Central memory CD8-positive, alpha-beta T cell (primary cell): ENCODE measurements around the gene CCDC116.
"Not testable (repeated sequence)": the region's sequence is repeated elsewhere in the genome, so short reads cannot be mapped to it uniquely, and the experiment has no call there.

Experiments used
- ATAC-seq: fragments of 150-1000 bp; cut with Tn5 transposase; replicated peaks from 2 replicates; pipeline ENCODE4 v1.10.0; 2022; ENCODE audit warnings: mild to moderate bottlenecking, moderate FRiP score, moderate number of reproducible peaks; ENCODE audit not compliant: poor library complexity, severe bottlenecking; ENCODE audit errors: extremely low read depth
- DNase-seq, 2 donors: peaks; one replicate each; pipeline ENCODE4 v3.0.0; 2021; ENCODE audit warnings: low spot score in 2 of 2
- H3K27ac Mint-ChIP-seq: one replicate; pipeline ENCODE4 v1.8.0; 2022; ENCODE audit warnings: low read depth, mild to moderate bottlenecking, moderate library complexity, mixed read lengths
- H3K27me3 Mint-ChIP-seq: one replicate; pipeline ENCODE4 v1.8.0; 2022; ENCODE audit warnings: mixed read lengths
- H3K36me3 Mint-ChIP-seq: one replicate; pipeline ENCODE4 v1.8.0; 2022; ENCODE audit warnings: mild to moderate bottlenecking, moderate library complexity, mixed read lengths; ENCODE audit not compliant: insufficient read depth
- H3K4me1 Mint-ChIP-seq: one replicate; pipeline ENCODE4 v1.8.0; 2022; ENCODE audit warnings: mixed read lengths
- H3K4me3 Mint-ChIP-seq: one replicate; pipeline ENCODE4 v1.8.0; 2022; ENCODE audit warnings: mild to moderate bottlenecking, moderate library complexity, mixed read lengths
- H3K9me3 Mint-ChIP-seq: one replicate; pipeline ENCODE4 v1.8.0; 2022; ENCODE audit warnings: mixed read lengths

Gene CCDC116

GRCh38 chr22:21628386-21629254 is 3.9 kb upstream of the CCDC116 start:
- no peak for DNase-seq

GRCh38 chr22:21629255-21630149 is 3.1 kb upstream of the CCDC116 start, which contains the start of gene YDJC:
TSS of gene YDJC (minus strand) at chr22:21630022. CDS start at chr22:21630014, 8 bp downstream.
- Mint-ChIP-seq H3K36me3 (peaks cover 19% of the 10 kb centered on the region), H3K27ac (peak within 1 kb of the TSS; percentile 81), H3K9me3 (no peaks in the 10 kb centered on the region), H3K27me3 (no peaks in the 10 kb centered on the region), H3K4me1 (peaks cover 39% of the 10 kb centered on the region), H3K4me3 (peak within 1 kb of the TSS; percentile 88)
- DNase-seq (peak; percentile 89 to 92), ATAC-seq (peak; percentile 92)

More at GRCh38 chr22:21628386-21629254, 3.9 kb upstream of the CCDC116 start:
- H3K27ac Mint-ChIP-seq: peak overlapping the region; percentile 81
- H3K4me1 Mint-ChIP-seq: peaks cover 39% of the 10 kb centered on the region
- H3K36me3 Mint-ChIP-seq: peaks cover 27% of the 10 kb centered on the region
- no peak for ATAC-seq
- H3K9me3 Mint-ChIP-seq: no peaks in the 10 kb centered on the region
- H3K27me3 Mint-ChIP-seq: no peaks in the 10 kb centered on the region
- H3K4me3 Mint-ChIP-seq: peak overlapping the region; percentile 88

DNA sequence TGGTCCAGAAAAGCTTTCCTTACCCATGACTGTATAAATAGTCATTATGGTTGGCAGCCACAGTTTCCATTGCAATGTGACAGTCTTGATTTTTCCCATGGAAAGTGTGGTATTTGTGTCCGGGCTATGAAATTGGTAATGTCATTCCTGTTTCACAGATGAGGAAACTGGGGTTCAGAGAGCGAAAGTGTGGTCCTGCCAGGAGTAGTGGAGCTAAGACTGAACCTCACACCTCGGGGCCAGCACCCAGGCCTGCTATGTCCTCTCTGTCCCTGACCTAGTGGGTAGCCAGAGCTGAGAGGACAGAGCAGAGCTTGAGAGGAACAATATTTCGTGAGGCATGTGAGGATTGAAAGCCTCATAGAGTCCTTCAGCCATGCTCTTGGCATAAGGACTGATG is 1.5 kb upstream of the CCDC116 start:
- Mint-ChIP-seq H3K9me3 (no peaks in the 10 kb centered on the region), H3K4me3 (no peak overlapping the region), H3K4me1 (peaks cover 28% of the 10 kb centered on the region), H3K36me3 (peaks cover 16% of the 10 kb centered on the region), H3K27ac (no peak overlapping the region), H3K27me3 (no peaks in the 10 kb centered on the region)
- ATAC-seq (no peak), DNase-seq (no peak)

GRCh38 chr22:21632931-21633330 is 371 bp downstream of the CCDC116 start:
- no peak overlapping the region for H3K4me3 Mint-ChIP-seq
- DNase-seq: no peak
- H3K4me1 Mint-ChIP-seq: peaks cover 15% of the 10 kb centered on the region
- no peaks in the 10 kb centered on the region for H3K27me3 Mint-ChIP-seq
- peaks cover 10% of the 10 kb centered on the region for H3K36me3 Mint-ChIP-seq
- ATAC-seq: no peak
- H3K27ac Mint-ChIP-seq: no peak overlapping the region
- H3K9me3 Mint-ChIP-seq: no peaks in the 10 kb centered on the region

DNA sequence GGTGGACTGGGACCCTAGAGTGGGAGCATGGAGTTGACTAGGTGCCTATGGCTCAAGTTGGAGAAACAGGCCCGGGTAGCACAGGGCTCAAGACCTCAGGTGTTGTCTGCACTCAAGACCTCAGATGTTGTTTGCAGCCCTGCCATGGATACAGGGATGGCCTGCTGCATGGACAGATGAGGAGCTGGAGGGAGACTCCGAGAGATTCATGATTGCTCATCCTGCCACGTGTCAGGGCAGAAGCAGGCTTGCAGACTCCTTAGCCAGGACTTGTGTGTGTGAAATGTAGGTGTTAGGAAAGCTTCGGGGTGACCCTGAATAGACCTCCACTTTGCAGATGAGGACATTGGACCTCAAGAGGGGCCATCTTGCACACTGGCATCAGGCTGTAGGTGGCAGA is 921 bp downstream of the CCDC116 start:
- no peak overlapping the region for H3K27ac Mint-ChIP-seq
- H3K27me3 Mint-ChIP-seq: no peaks in the 10 kb centered on the region
- H3K9me3 Mint-ChIP-seq: no peaks in the 10 kb centered on the region
- no peak overlapping the region for H3K4me3 Mint-ChIP-seq
- H3K4me1 Mint-ChIP-seq: peaks cover 10% of the 10 kb centered on the region
- peaks cover 8% of the 10 kb centered on the region for H3K36me3 Mint-ChIP-seq
- DNase-seq (no peak), ATAC-seq (no peak)

DNA sequence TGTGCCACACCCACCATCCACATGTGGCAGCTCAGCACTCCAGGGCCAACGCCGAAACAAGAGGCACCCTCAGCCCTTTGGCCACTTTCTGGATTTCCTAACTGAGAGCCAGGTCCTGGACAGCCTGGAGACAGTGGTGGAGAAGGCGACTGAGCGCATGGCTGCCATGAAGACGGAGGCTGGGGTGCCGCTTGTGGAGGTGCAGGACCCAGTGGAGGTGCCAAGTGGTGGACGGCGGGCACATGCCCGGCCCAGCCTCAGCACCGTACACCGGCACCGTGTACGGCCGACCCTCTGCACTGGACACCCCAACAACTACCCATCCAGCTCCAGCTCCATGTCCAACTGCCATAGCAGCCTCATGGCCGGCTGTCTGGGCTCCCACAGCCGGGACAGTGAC is 1.5 kb downstream of the CCDC116 start:
- Mint-ChIP-seq H3K27ac (no peak overlapping the region), H3K27me3 (no peaks in the 10 kb centered on the region), H3K9me3 (no peaks in the 10 kb centered on the region), H3K36me3 (peaks cover 7% of the 10 kb centered on the region), H3K4me1 (peaks cover 8% of the 10 kb centered on the region), H3K4me3 (no peak overlapping the region)
- DNase-seq (no peak), ATAC-seq (no peak)

DNA sequence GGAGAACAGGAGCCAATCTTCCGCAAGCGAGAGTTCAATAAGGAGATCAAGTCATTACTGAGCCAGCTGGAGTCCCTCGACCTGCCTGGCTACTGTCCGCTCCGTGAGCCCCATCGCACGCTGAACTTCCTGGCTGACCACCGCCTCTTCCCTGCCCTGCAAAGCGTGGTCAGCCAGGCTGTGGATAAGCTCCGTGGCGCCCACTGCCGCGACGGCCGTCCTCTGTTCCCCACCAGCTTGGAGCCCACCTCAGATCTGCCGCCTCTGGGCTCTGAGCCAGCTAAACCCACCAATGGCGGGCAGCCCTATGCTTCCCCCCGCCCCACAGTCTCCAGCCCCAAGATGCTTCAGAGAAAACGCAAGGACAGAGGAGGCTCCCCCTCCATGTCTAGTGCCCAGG is 2.3 kb downstream of the CCDC116 start:
- Mint-ChIP-seq H3K27ac (no peak overlapping the region), H3K4me3 (no peak overlapping the region)

DNA sequence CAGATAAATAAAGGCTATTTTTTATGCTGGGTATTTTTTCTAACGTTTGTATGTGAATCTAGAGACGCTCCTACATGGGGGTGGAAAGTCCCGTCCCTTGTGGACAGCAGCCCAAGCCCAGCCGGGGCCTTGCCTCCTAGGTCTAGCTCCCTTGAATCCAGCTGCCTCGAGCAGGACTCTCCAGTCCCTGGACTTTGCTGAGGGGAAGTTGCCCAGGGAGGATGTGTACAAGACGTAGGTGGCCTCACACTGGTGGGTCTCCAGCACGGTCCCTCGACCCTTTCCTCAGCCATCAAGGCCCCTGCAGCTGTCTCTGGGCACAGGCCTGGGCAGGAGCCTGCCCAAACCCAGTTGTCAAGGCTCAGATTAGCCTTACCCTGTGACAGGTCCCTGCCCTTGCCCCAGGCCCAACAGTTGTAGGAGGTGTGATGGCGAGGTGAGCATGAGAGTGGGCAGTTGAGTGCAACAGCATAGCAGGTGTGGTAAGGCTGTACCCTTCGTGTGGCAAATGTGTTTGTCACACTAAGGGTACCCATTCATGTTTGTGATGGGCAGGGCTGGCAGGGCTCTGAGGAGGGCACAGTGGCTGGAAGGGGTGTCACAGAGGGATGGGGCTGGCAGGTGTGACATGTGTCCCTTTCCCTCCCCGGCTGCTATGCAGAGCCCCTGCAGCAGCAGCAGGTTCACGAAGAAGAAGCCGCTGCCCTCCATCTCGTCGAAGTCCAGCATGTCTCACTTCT is 3.4 kb downstream of the CCDC116 start:
- Mint-ChIP-seq H3K27me3 (no peaks in the 10 kb centered on the region), H3K9me3 (no peaks in the 10 kb centered on the region), H3K4me3 (no peak overlapping the region), H3K36me3 (peaks cover 3% of the 10 kb centered on the region), H3K4me1 (peaks cover 4% of the 10 kb centered on the region), H3K27ac (no peak overlapping the region)
- DNase-seq (no peak), ATAC-seq (no peak)

More for the DNA sequence above, 2.3 kb downstream of the CCDC116 start:
- ATAC-seq (no peak), DNase-seq (no peak)
- H3K9me3 Mint-ChIP-seq: no peaks in the 10 kb centered on the region
- H3K27me3 Mint-ChIP-seq: no peaks in the 10 kb centered on the region
- peaks cover 4% of the 10 kb centered on the region for H3K4me1 Mint-ChIP-seq
- H3K36me3 Mint-ChIP-seq: peaks cover 5% of the 10 kb centered on the region

DNA sequence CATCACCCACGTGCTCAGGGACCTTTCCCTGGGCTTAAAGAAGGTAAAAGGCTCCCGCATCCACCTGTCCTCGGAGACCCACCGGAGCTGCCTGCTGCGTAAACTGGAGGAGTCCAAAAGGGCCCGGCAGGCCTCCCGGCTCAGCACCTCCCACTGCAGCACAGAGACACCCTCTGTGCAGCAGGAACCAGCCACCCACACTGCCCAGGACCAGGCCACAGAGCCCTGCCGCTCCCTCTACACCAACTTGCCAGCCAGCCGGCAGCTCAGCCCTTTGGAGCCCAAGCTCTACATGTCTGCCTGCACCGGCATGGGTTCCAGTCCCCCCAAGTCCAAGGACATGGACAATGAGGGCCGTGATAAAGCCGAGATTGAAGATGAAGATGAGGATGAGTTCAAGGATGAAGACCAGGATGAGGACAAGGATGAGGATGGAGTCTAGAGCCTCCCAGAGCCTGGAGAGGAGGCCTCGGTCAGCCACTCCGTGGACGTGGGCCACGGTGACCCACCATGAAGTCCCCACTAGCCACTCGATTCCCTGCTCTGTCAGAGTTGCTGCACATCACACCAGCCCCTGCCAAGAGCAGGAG is 4.2 kb downstream of the CCDC116 start:
- DNase-seq (no peak), ATAC-seq (no peak)
- Mint-ChIP-seq H3K27ac (no peak overlapping the region), H3K9me3 (no peaks in the 10 kb centered on the region), H3K27me3 (no peaks in the 10 kb centered on the region), H3K4me3 (no peak overlapping the region), H3K4me1 (peaks cover 2% of the 10 kb centered on the region), H3K36me3 (no peaks in the 10 kb centered on the region)

DNA sequence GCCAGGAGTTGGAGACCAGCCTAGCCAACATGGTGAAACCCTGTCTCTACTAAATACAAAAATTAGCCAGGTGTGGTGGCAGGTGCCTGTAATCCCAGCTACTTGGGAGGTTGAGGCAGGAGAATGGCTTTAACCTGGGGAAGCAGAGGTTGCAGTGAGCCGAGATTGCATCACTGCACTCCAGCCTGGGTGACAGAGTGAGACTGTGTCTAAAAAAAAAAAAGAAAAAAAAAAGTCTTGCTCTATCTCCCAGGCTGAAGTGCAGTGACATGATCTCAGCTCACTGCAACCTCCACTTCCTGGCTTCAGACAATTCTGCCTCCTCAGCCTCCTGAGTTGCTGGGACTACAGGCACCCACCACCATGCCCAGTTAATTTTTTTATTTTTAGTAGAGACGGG is 4.9 kb downstream of the CCDC116 start:
- not testable (repeated sequence) for H3K27ac Mint-ChIP-seq, H3K4me1 Mint-ChIP-seq, H3K4me3 Mint-ChIP-seq, H3K9me3 Mint-ChIP-seq, ATAC-seq, H3K36me3 Mint-ChIP-seq, DNase-seq, H3K27me3 Mint-ChIP-seq

DNA sequence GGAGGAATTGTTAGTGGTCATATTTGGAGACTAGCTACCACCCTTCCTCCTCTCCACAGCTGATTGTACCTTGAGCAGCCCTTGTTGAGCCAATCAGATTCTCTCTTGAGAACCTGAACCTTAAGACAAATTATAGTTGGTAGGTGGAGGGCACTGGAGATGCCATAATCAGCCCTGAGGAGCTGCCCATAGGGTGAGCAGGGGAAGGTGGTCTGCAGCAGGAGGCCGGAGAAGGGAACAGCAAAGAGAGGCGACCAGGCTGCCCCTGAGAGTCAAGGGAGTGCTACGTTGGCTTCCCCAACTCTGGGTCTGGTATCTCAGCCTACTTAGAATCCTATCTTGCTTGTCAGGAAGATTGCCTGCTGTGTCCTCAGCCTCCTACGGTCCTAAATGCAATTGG is 6.8 kb downstream of the CCDC116 start:
- H3K4me1 Mint-ChIP-seq: peaks cover 22% of the 10 kb centered on the region
- peaks cover 10% of the 10 kb centered on the region for H3K36me3 Mint-ChIP-seq
- H3K4me3 Mint-ChIP-seq: no peak overlapping the region
- DNase-seq: no peak
- H3K27me3 Mint-ChIP-seq: no peaks in the 10 kb centered on the region
- no peak overlapping the region for H3K27ac Mint-ChIP-seq
- ATAC-seq: no peak
- no peaks in the 10 kb centered on the region for H3K9me3 Mint-ChIP-seq

- DNase-seq (no peak), ATAC-seq (no peak)
- no peaks in the 10 kb centered on the region for H3K27me3 Mint-ChIP-seq
- H3K4me3 Mint-ChIP-seq: no peak overlapping the region
- H3K9me3 Mint-ChIP-seq: no peaks in the 10 kb centered on the region
- H3K36me3 Mint-ChIP-seq: peaks cover 16% of the 10 kb centered on the region
- peaks cover 22% of the 10 kb centered on the region for H3K4me1 Mint-ChIP-seq
- H3K27ac Mint-ChIP-seq: no peak overlapping the region
Measured at GRCh38 chr22:21640810-21641209, 8.2 kb downstream of the CCDC116 start.
